H9 (cell line): ENCODE measurements around the gene EDC3. TPM values are rescaled to one million over a fixed set of nuclear protein-coding genes. Genes with fewer than 3 reads are reported as not detected.

Experiments
- DNase-seq: peaks from one replicate; pipeline ENCODE4 v3.0.0-alpha.2; 2017
- H2AFZ ChIP-seq: one replicate; pipeline ENCODE4 v1.6.1; 2013; ENCODE audit warnings: mild to moderate bottlenecking, low read length, control low read depth, moderate library complexity
- H2AK5ac ChIP-seq: 2 replicates; pipeline ENCODE4 v1.6.1; 2013; ENCODE audit warnings: low read length, control low read depth, mixed read lengths; ENCODE audit not compliant: insufficient read length
- H2BK120ac ChIP-seq: one replicate; pipeline ENCODE4 v1.6.1; 2013; ENCODE audit warnings: low read depth, mild to moderate bottlenecking, low read length, control low read depth, inconsistent platforms; ENCODE audit not compliant: poor library complexity, severe bottlenecking
- H2BK12ac ChIP-seq: 2 replicates; pipeline ENCODE4 v1.6.1; 2013; ENCODE audit warnings: low read length, control low read depth, mixed read lengths, low read depth; ENCODE audit not compliant: insufficient read length
- H2BK15ac ChIP-seq: 2 replicates; pipeline ENCODE4 v1.6.1; 2013; ENCODE audit warnings: low read depth, low read length, control low read depth
- H2BK20ac ChIP-seq: one replicate; pipeline ENCODE4 v1.6.1; 2013; ENCODE audit warnings: low read depth, mild to moderate bottlenecking, low read length, control low read depth, inconsistent platforms; ENCODE audit not compliant: poor library complexity, severe bottlenecking
- H2BK5ac ChIP-seq: 2 replicates; pipeline ENCODE4 v1.6.1; 2013; ENCODE audit warnings: low read length, control low read depth, mixed read lengths; ENCODE audit not compliant: insufficient read length
- H3K14ac ChIP-seq: 2 replicates; pipeline ENCODE4 v1.6.1; 2013; ENCODE audit warnings: low read length, control low read depth; ENCODE audit not compliant: insufficient read depth
- H3K18ac ChIP-seq: 2 replicates; pipeline ENCODE4 v1.6.1; 2013; ENCODE audit warnings: low read depth, mild to moderate bottlenecking, mixed read lengths, low read length, control low read depth; ENCODE audit not compliant: insufficient read length
- H3K23ac ChIP-seq: 2 replicates; pipeline ENCODE4 v1.6.1; 2013; ENCODE audit warnings: low read length, control low read depth, mixed read lengths, low read depth; ENCODE audit not compliant: insufficient read length
- H3K23me2 ChIP-seq: 2 replicates; pipeline ENCODE4 v1.6.1; 2013; ENCODE audit warnings: low read depth, mild to moderate bottlenecking, mixed read lengths, low read length, control low read depth; ENCODE audit not compliant: insufficient read length, poor library complexity, severe bottlenecking
- H3K27ac ChIP-seq: 2 replicates; pipeline ENCODE4 v1.5.1; 2013; ENCODE audit warnings: low read length, control low read depth, mixed read lengths, low read depth; ENCODE audit not compliant: insufficient read length
- H3K27me3 ChIP-seq: 2 replicates; pipeline ENCODE4 v1.6.1; 2013; ENCODE audit warnings: low read length, control low read depth, inconsistent platforms; ENCODE audit not compliant: insufficient read depth
- H3K4ac ChIP-seq: 2 replicates; pipeline ENCODE4 v1.6.1; 2013; ENCODE audit warnings: low read depth, mild to moderate bottlenecking, control low read depth, inconsistent platforms, low read length, moderate library complexity
- H3K4me1 ChIP-seq: 2 replicates; pipeline ENCODE4 v1.6.1; 2013; ENCODE audit warnings: low read length, control low read depth, inconsistent platforms; ENCODE audit not compliant: insufficient read depth
- H3K4me2 ChIP-seq: 2 replicates; pipeline ENCODE4 v1.6.1; 2013; ENCODE audit warnings: low read length, control low read depth, mixed read lengths; ENCODE audit not compliant: insufficient read length, insufficient read depth
- H3K56ac ChIP-seq: 2 replicates; pipeline ENCODE4 v1.6.1; 2013; ENCODE audit warnings: low read depth, mild to moderate bottlenecking, mixed read lengths, low read length, control low read depth; ENCODE audit not compliant: insufficient read length
- H3K79me1 ChIP-seq: 2 replicates; pipeline ENCODE4 v1.6.1; 2013; ENCODE audit warnings: low read depth, mild to moderate bottlenecking, moderate library complexity, low read length, control low read depth, inconsistent platforms; ENCODE audit not compliant: insufficient read depth, poor library complexity, severe bottlenecking
- H3K79me2 ChIP-seq: 2 replicates; pipeline ENCODE4 v1.6.1; 2013; ENCODE audit warnings: low read length, control low read depth, inconsistent platforms; ENCODE audit not compliant: insufficient read depth
- H3K9ac ChIP-seq: 2 replicates; pipeline ENCODE4 v1.6.1; 2013; ENCODE audit warnings: low read length, control low read depth, mixed read lengths; ENCODE audit not compliant: insufficient read length; ENCODE audit errors: extremely low read depth
- H3K9me3 ChIP-seq: one replicate; pipeline ENCODE4 v1.6.1; 2013; ENCODE audit warnings: low read depth, low read length, inconsistent platforms; ENCODE audit not compliant: control insufficient read depth
- H3T11ph ChIP-seq: one replicate; pipeline ENCODE4 v1.6.1; 2013; ENCODE audit warnings: mild to moderate bottlenecking, low read length, control low read depth, inconsistent platforms
- H4K20me1 ChIP-seq: one replicate; pipeline ENCODE4 v1.6.1; 2013; ENCODE audit not compliant: control insufficient read depth, insufficient read length, insufficient read depth
- H4K5ac ChIP-seq: 2 replicates; pipeline ENCODE4 v1.6.1; 2013; ENCODE audit warnings: low read depth, mild to moderate bottlenecking, mixed read lengths, low read length, control low read depth; ENCODE audit not compliant: insufficient read length
- H4K8ac ChIP-seq: replicated peaks from 2 replicates; pipeline ENCODE4 v1.6.1; 2013; ENCODE audit warnings: low read length, control low read depth, mixed read lengths, low read depth; ENCODE audit not compliant: insufficient read length
- H4K91ac ChIP-seq: 2 replicates; pipeline ENCODE4 v1.6.1; 2013; ENCODE audit warnings: low read depth, mild to moderate bottlenecking, moderate library complexity, mixed read lengths, low read length, control low read depth; ENCODE audit not compliant: insufficient read length
- H3K27ac Mint-ChIP-seq, 3 experiments: 2 replicates in 2 of 3; 3 replicates in 1 of 3; pipeline ENCODE4 v1.8.0; 2020 to 2021; ENCODE audit warnings: mixed read lengths in 3 of 3, mild to moderate bottlenecking in 1 of 3, moderate library complexity in 1 of 3
- H3K27me3 Mint-ChIP-seq: 2 replicates; pipeline ENCODE4 v1.8.0; 2021; ENCODE audit warnings: low read depth, mild to moderate bottlenecking, moderate library complexity, mixed read lengths
- H3K36me3 Mint-ChIP-seq, 3 experiments: 2 replicates in 2 of 3; 3 replicates in 1 of 3; pipeline ENCODE4 v1.8.0; 2020 to 2021; ENCODE audit warnings: low read depth in 3 of 3, mixed read lengths in 3 of 3; ENCODE audit not compliant: insufficient read depth in 1 of 3
- H3K4me1 Mint-ChIP-seq, 2 experiments: 2 replicates each; pipeline ENCODE4 v1.8.0; 2020; ENCODE audit warnings: mixed read lengths in 2 of 2
- H3K4me3 Mint-ChIP-seq, 2 experiments: 2 replicates in 1 of 2; 3 replicates in 1 of 2; pipeline ENCODE4 v1.8.0; 2020 to 2021; ENCODE audit warnings: mild to moderate bottlenecking in 2 of 2, mixed read lengths in 2 of 2, moderate library complexity in 1 of 2
- H3K9me3 Mint-ChIP-seq, 2 experiments: 2 replicates in 1 of 2; 3 replicates in 1 of 2; pipeline ENCODE4 v1.8.0; 2020; ENCODE audit warnings: mild to moderate bottlenecking in 2 of 2, mixed read lengths in 2 of 2, moderate library complexity in 1 of 2
- CTCF ChIP-seq: fragments of 200-600 bp; sonication (generic); conservative IDR thresholded peaks from 3 replicates; pipeline ENCODE4 v1.8.0; 2021; ENCODE audit warnings: antibody characterized with exemption, mild to moderate bottlenecking
- WGBS: extraction: QIAGEN DNeasy Blood & Tissue Kit; methylation state at CpG from one replicate; pipeline ENCODE4 v1.1.7; 2013; ENCODE audit warnings: missing lambda C conversion rate, low lambda C conversion rate, mixed read lengths; ENCODE audit not compliant: insufficient read length; ENCODE audit errors: extremely low coverage; 5-methylcytosine and 5-hydroxymethylcytosine counted together
- total RNA-seq: library from RNA; stranded (reverse); gene quantifications from 2 replicates; pipeline ENCODE4 v1.2.1, GENCODE V29; 2021

EDC3 gene
- total RNA-seq, 1 experiment from 2014 or later, result 60.5 TPM

DNA sequence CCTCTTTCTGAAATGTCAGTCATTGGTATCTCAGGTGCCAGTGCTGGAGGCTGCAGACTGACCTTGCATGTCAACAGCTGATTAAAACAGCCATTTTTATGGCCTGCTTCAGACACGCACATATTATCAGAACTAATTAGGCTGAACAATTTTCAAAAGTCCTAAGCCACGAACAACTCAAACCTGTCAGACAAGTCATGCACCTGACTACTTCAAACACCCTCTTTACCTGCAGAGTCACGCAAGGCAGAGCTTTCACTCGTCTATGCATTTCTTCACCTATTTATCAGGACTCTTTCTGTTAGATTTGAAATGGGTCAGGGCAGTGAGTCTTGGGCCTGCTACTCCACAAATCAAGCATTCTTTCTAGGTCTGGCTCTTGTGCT lies 53.5 kb downstream of the EDC3 start:
- H3K4me2 ChIP-seq, result no peak overlapping the region
- no peaks in the 10 kb centered on the region for H3K9me3 ChIP-seq
- no peak overlapping the region for H2AK5ac ChIP-seq
- no peak overlapping the region for H2BK15ac ChIP-seq
- no peak overlapping the region; a peak in 1 of 5 replicates for H3K4me3 Mint-ChIP-seq
- no peak overlapping the region for H3T11ph ChIP-seq
- H3K4me1 ChIP-seq, result peaks cover 11% of the 10 kb centered on the region
- H3K9ac ChIP-seq, result no peak overlapping the region
- H4K5ac ChIP-seq, result no peak overlapping the region
- no peak for DNase-seq
- H3K14ac ChIP-seq, result no peak overlapping the region
- no peak overlapping the region for H3K18ac ChIP-seq
- H2BK12ac ChIP-seq, result no peak overlapping the region
- no peak overlapping the region for H3K27ac ChIP-seq
- peaks cover 5 to 28% (median 19%) of the 10 kb centered on the region in 3 experiments; a peak in 6 of 7 replicates for H3K36me3 Mint-ChIP-seq
- H3K23me2 ChIP-seq, result no peaks in the 10 kb centered on the region
- no peak overlapping the region for H3K23ac ChIP-seq
- H3K27ac Mint-ChIP-seq, result peak overlapping the region; percentile 20 to 91 (median 78); a peak in 3 of 7 replicates
- no peaks in the 10 kb centered on the region for H3K27me3 ChIP-seq
- no peak overlapping the region for H4K91ac ChIP-seq
- no peaks in the 10 kb centered on the region; the same call in 1 of the 2 replicates for H3K79me2 ChIP-seq
- H3K9me3 Mint-ChIP-seq, result no peaks in the 10 kb centered on the region
- no peak overlapping the region for H3K56ac ChIP-seq
- H2AFZ ChIP-seq, result no peak overlapping the region
- no peak overlapping the region for H2BK20ac ChIP-seq
- H2BK120ac ChIP-seq, result no peak overlapping the region
- no peak overlapping the region for H3K4ac ChIP-seq
- H2BK5ac ChIP-seq, result no peak overlapping the region
- no peaks in the 10 kb centered on the region for H3K79me1 ChIP-seq
- no peak for TF ChIP-seq CTCF
- WGBS, result no CpG with 5 or more reads among the region's 4 CpGs
- no peaks in the 10 kb centered on the region for H3K27me3 Mint-ChIP-seq
- peaks cover 23 to 27% of the 10 kb centered on the region in 2 experiments for H3K4me1 Mint-ChIP-seq
- no peaks in the 10 kb centered on the region for H4K20me1 ChIP-seq
- H4K8ac ChIP-seq, result no peak overlapping the region
